IPS-NIHi7 (cell line): ENCODE measurements around the gene ATOH8.

Experiments
- DNase-seq: peaks from one replicate; pipeline ENCODE4 v3.0.0; 2012; ENCODE audit warnings: mixed read lengths; ENCODE audit errors: extremely low spot score

ATOH8 gene

DNA sequence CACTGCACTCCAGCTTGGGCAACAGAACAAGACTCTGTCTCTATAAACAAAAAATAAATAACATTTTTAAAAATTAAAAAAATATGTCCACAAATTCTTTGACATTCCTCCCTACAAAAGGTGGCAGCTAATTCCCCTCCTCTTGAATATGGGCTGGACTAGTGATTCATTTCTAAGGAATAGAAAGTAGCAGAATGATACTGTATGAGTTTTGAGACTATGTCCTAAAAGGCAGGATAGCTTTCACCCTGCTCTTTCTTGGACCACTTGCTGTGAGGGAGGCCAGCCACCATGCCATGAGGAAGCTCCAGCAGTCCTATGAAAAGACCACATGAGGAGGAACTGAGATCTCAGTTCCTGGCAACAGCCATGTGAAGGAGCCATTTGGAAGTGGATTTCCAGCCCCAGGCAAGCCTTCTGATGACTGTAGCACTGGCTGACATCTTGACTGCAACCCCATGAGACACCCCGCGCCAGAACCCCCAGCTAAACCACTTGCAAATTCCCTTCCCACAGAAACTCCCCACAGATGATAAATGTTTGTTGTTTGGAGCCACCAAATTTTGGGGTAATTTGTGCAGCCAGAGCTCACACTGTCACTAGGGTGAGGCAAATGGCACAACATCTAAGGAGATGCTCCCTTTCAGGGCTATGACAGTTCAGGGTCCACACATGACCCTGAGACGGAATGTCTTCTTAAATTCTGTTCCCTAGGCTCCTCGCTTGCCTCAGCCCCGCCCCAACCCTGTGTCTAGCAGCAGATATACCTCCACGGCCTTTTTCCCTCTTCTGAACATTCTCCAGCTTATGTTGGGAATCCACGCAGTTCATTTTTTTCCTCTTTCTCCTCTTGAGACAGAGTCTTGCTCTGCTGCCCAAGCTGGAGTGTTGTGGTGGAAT, 17.1 kb upstream of the ATOH8 start:
- DNase-seq = no peak

DNA sequence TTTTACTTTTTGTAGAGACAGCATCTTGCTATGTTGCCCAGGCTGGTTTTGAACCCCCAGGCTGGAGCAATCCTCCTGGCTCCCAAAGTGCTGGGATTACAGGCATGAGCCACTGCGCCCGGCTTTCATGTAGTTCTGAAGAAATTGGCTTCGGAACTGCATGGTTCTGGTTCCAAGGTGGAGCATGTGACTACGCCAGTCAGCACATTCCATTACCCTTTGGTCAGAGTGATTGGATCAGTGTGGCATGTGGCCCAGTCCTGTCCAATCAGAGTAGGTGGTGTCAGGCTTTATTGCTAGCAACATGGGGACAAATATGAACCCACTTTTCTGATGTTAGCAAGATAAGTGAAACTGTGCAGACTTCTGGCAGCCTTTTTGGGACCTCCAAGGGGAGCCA, 16.3 kb upstream of the ATOH8 start:
- DNase-seq = no peak

DNA sequence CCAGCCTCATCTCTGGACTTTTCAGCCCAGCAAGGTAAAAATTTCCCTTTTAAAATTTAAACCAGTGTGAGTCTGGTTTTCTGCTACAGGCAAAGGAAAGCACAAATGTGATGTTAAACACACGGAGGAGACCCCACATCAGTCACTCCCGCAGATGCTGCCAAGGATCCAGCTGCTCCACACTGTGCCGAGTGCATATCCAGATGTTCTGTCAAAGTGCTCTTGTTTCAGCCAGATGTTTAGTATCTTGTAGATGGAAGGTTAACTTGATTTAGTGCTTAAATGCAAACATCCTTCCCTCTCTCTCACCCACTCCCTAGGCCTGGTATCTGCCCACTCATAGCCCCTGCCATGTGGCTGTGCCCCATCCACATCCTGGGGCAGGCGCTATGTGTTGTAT, 15.8 kb upstream of the ATOH8 start:
- no peak for DNase-seq

DNA sequence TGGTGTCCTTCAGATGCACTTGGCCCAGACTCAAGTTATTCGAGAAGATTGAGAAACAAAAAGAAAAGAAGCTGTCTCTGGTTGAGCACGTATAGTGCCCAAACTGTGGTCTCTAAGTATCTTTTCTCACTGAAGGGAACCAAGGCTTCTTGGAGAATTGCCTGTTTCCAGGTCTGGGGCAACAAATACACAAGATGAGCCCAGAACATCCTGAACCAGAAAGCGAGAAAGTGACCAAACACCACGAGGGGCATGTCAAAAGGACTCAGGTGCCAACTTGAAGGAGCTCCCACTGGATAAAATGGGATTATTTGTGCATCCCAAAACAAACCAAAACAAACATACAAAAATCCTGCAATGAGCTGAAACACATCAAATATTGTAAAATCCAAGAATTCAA, 13.6 kb upstream of the ATOH8 start:
- DNase-seq = no peak

DNA sequence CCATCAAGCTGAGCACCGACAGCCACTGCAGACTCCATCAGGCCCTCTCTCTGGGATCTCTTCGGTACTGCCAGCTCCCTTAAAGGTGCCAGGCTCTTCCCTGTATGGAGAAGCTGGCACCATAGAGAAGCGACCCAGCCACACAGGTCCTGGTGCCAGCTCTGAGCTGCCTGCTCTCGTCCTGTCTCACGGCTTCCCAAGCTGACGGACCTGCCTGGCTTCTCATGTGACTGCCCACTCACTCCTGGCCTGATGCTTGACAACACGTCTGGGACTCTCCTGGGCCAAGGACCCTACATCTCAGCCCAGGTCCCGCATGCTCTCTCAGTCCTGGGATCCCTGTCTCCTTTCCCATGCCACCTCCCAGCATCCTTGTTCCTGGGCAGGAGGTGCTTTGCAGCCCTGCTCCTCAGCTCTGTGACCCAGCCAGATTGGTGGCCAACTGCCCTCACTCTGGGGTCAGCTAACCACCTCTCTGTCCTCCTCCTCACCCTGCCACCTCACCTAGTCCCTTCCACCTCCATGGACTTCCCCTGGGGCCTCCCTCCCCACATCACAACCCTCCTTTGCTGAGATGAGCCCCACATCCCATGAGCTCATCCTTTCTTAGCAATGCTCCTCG, 12.5 kb upstream of the ATOH8 start:
- DNase-seq = no peak

DNA sequence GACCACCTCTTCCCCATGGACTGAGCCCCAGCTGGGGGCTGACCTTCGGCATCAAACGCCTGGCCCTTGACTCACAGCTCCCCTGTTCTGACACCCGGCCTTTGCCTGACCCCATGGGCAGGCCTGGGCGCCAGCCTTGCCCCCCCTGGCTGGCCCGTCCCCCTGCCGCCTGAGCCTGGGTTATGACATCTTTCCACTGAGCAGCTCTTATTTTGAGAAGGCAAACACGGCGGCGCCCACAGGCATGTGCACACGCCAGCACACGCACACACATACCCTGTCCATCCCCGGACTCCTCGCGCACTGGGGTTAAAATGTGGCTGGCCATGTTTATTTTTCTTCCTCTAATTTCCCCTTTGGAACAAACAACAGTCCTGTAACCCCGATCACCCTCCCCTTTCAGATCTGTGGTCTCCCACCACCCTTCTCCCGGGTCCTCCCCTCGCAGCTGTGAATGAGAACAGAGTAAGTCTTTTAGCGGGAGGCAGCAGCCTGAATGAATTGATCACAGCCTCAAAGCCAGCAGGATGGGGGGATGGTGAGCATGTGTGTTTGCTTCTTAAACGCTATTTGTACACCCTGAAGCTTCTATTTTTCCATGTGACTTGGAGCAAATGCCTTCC, 11.8 kb upstream of the ATOH8 start:
- no peak for DNase-seq

DNA sequence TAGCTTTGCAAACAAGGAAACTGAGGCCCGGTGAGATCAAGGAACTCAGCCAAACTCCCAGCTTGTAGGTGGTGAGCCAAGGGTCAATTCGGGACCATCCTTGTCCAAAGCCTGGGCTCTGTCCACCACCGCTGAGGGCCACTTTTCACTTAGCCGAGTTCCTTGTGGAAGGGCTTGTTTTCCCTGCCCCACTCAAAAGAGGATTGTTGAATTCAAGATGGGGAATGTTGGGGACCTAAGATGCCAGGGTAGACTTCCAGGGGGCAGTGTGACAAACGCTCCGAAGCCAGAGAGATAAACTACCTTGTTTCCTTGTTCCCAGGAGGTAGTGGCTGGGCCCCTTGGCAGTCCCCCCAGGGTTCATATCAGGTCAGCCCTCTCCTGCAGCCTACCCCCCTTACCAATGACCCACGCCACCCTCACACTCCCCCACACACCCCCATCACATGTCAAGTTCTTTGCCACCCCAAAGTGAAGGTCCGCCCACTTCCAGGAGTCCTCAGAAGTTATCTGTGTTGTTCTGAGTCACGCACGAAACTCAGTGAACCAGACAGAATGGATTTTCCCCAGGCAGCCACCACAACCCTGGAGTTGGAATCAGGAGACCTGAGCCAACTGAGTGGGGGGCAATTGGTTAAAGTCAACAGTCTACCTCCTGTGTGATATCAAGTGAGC, 10.3 kb upstream of the ATOH8 start:
- DNase-seq = no peak

DNA sequence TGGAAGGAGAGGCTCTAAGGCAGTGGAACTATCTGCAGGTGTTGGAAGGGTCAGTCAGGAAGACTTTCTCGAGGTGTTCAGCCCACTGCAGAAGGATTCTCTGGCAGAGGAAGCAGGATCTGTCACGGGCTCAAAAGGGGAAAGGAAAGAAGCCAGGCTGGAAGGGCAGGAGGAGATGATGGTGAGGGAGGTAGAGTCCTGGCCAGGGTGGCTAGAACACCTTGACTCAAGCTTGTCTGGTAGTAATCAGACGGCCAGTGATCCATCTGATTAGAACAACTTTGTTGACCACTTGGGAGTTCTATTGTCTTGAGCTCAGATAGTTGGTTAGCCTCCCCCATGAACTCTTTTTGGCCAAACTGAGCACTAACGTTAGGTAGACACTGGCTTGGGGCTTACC, 9.7 kb upstream of the ATOH8 start:
- DNase-seq = no peak

DNA sequence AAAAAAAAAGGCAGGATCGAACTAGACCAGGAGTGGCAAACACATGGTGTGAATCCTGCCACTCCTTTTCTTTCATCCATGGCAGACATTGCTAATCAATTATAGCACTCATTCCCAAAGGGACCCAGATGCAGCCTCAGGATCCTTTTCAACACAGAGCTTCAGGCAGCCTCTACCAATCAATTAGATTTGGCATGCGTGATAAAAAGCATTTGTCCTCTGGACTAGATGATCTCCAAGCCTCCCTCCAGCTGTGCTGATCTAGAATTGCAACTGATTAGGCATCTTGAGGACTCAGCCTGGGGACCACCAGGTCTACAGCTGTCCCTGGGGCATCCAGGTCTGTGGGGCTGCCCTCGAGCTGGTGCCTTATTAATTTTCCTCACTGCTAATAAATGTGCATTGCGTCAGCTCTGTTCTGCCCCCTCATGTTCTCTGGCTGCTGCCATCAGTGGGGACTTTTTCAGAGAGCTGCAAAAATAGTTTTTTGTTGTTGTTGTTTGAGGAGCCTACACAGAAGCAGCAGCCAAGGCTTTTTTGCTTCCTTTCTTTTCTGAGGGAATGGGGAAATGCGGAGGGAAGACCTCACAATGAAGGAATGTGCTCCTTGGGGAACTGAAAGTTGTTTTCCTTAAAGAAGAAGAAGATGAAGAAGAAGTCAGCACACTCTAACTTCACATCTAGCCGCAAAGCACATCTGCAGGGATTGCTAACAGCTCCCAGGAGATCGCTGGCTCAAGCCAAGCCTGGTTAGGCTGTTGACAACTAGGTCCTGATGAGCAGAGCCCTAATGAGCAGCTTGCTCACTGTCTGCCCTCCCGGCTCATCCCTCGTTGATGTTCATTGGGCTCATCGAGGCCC, 8.8 kb upstream of the ATOH8 start:
- DNase-seq = no peak

DNA sequence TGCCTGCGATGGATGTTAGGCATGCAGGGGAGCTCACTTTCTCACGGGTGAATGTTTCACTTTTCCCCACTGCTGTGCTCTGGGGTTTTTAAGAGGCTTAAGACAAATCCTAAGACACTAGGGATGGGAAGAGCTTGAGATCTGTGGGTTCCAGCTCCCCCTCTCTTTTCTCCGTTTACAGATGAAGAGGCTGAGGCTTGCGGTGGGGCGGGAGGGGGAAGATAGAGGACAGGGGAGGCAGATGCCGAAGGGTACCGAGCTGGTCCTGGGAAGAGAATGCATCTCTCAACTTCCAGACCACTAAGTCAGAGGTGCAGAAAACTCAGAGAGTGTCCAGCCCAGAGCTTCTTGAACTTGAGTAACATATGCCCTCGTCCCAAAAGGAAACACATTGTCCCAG, 8.2 kb upstream of the ATOH8 start:
- no peak for DNase-seq

DNA sequence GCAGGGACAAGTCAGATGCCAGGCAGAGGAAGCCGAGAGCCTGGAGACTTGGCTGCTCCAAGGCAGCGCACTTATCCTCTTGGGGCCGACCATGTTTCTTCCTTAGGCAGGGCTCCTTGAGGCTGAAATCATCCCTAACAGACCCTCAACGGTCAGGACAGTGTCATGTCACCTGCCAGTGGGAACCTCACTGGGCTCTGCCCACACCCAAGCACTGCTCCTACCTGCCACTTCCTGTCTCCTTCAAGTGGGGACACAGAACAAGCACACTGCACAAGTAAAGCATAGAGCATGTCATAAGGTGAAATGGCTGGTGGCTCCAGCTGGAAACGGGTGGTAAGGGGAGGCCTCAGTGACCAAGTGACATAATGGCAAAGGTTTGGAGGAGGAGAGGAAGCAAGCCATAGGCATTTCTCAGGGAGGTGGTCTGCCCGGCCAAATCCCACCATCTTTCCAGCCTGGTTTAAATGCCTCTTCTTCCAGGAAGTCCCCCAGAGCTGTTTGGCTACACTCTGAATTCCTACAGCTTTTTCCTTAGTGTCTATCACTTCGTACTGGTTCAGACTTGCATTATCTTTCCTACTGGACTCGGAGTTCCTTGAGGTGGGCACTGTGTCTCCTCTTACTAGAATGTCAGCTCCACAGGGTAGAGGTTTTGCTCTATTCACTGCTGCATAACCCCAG, 7.3 kb upstream of the ATOH8 start:
- DNase-seq = no peak

DNA sequence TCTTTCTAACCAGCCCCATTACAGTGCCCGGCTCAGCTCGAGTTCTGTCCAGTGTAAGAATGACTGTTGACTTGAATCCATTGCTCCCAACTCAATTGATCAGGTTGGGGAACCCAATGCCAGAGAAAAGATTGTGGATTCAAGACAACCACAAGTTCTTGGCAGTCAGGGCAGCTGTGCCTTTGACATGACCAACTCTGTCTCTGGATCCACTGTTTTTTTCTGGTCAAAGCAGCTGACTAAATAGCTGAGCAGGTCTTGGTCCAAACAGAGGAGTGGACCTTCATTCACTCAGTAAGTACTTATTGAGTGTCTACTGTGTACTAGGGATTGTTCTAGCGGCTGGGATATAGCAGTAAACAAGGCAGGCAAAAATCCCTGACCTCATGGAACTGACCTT, 6.3 kb upstream of the ATOH8 start:
- DNase-seq = no peak

DNA sequence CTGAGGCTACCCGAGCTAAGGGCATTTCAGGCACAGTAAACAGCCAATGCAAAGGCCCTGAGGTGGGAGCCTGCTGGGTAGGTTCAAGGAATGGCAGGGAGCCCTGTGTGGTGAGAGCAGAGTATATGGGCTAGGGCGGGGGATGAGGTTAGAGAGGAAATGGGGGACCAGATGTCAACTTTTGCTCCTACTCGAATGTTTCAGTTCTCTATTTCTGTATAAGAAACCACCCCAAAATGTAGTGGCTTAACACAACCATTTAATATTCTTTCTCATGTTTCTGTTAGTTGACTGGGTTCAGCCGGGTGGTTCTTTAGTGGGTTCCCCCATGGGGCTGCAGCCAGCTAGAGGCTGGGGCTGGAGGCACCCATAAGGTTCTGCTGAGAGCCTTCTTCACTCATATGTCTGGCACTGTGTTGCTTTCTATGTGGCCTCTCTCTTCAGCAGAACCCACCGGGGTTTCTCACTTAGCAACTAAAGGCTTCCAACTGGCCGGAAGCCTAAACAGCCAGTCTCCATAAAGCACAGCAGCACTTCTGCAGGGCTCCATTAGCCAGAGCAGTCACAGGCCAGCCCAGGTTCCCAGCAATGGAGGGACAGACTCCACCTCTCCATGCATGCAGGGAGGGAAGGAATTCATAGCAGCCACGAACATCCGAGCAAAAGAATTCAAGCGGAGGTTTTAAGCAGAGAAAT, 5.6 kb upstream of the ATOH8 start:
- no peak for DNase-seq

DNA sequence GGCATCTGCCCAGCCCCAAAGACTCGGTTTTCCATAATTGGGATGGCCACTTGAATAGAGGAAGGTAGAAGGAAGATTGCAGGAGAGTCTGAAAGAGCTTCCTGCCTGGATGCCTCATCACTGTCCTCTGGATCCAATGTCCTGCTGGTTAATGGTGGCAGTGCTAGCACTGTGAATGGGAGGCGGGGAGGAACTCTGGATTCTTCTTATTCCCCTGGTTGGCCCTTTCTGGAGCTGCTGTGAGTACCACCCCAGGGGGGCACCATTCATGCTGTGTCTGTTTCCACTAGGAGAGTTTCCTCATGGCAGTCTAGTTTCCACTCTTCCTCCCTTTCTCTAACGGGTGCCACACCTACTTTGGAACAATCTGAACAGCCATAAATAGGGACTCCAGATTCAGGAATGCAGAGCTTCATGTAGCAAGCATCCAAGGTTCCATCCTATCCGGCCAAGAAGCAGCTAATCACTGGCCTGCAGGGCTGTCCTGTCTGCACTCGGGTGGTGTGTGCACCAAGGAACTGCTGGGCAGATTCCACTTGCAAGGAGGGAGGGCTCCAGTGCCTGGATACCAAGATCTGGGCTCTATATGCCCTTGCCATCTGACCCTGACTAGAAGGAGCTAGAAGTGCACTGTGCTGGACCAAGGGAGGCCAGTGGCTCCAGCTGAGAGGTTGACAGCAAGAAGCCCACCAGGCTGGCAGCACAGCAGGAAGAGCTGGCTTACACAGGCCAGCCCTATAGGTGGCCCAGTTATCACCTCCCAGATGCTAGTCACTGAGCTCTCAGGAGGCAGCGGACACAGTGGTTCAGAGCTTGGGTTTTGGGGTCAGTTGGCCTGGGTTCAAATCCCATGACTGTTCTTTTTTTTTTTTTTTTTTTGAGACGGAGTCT, 4.6 kb upstream of the ATOH8 start:
- DNase-seq = no peak

DNA sequence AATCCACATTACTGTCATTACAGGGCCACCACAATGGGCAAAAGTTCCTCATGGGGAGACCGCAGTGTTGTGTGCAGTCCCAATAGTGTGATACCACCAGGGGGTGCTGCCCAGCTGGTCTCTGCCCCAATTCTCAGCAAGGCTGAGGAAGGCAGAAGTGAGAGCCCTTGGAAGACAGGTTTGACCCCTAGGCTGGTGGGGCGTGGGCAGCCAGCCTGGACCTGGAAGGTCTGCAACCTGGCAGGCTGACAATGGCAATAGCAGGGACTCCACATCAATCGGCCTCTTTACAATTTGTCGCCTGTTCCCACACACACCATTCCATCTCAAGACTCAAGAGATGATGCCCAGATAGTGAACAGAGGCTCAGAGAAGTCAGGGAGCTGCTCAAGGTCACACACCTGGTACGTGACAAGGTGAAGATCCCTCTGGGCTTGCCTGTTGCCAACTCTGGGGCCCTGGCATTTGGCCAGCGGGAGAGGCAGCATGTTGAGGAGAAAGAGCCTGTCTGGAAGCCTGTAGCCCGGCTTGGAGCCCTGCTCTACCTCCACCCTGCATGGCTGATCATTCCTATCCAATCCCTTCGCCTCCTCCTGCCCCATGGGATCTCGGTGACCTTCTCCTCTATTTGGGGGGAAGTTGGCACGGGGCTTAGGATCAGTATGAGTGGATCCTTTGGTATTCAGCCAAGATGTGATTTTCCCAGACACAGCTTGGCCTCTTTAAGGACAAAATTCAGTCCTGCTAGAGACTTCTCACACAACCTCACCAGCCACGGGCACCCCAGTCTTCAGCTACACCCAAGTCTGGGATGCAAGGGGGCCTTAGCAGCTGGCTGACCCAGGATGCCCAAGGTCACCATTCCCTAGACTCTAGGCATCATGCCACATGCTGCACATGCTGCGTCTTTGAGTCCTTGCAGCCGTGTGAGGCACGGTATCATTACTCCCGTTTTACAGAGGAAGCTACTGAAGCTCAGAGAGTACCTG, 2.9 kb upstream of the ATOH8 start:
- peak; percentile 84 for DNase-seq

DNA sequence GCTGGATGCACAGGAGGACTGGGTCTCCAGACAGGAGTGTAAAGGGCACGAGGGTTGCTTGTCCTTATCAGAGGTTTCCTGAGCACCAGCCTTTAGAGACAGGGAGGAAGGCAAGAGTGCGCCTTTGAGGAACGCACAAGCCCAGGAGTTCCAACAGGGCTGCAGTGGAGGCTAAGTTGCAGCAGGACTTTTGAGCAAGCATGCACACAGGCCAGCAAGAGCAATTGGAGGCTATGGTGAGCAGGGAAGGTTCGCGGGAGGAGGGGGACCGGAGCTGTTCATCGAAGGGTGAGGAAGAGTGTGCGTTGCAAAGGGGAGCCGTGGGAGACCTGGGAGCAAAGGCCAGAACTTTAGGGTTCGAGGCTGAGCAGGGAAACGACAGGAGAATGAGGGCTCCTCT, 2.2 kb upstream of the ATOH8 start:
- no peak for DNase-seq

DNA sequence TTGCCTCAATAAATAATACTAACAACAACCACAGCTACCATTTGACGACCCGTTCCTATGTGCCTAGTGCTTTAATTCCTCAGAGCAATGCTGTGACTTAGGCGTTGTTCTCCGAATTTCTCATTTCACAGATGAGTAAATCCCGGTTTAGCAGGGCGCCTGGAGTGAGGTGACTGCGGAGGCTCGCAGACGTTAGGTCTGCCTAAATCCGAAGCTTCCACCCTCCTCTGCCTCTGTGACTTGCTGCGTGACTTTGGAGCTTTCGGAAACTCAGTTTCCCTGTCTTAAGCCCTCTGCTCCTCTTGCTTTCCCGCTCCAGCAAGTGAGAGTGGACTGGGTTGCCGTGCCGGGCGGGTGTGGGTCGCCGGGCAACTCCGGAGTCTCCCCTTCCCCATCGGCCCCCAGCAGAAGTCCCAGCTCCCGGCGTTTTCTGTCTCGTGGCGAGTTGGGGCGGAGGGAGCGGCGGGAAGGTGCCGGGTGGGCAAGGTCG, 711 bp upstream of the ATOH8 start:
- DNase-seq = no peak
